Embryonic facial prominence (tissue), 1 donor: ENCODE measurements around the gene CCDC15.

Source experiments
- DNase-seq: peaks from one replicate; pipeline ENCODE4 v3.0.0-alpha.2; 2016; ENCODE audit errors: extremely low spot score

The CCDC15 gene

DNA sequence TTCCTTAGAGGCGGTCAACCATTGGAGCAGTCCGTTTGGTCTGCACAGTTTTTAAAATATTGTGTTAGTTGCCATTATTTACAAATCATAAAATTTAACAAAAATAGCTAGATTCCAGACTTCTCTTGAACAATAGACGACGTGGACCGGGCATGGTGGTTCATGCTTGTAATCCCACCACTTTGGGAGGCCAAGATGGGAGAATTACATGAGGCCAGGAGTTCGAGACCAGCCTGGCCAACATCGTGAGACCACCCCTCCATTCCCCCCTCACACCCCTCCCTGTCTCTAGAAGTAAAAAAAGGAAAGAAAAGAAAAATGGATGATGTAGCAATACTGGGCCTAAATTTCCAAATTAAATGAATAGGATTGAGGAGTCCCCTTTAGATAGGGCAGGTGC, 110.1 kb downstream of the CCDC15 start:
- no peak for DNase-seq

DNA sequence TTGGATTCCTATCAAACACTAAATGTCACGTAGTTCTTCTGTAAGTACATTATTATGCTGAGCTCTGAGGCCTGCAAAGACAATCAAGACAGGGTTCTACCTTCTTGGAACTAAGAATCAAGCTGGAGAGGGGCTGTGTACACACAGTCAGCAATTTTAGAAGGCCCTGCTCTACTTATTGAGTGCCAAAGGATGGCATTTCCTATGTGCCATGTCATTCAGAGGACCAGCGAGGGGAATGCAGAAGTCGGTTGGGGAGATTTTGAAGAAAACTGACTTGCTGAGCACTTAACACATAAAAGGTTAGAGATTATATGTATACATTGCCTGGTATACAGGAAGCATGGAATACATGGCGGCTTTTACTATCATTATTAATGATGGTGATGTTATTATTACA, 114.4 kb downstream of the CCDC15 start:
- no peak for DNase-seq

DNA sequence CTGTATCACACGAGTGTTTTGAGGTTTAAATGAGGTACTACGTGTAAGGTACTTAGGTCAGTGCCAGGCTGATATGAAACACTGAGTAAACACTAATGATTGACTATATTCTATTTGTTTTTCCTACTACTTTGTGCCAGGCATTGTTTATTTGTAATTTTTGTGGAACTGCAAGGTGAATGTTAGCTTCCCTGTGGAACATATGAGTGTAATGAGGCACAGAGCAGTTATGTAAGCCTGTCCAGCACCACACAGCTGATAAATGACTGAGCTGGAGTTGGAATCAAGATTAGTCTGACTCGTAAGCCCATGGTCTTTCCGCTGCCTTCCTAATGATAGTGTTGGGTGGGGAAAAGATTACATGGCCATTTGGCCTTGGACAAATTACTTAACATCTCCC, 115.0 kb downstream of the CCDC15 start:
- no peak for DNase-seq

DNA sequence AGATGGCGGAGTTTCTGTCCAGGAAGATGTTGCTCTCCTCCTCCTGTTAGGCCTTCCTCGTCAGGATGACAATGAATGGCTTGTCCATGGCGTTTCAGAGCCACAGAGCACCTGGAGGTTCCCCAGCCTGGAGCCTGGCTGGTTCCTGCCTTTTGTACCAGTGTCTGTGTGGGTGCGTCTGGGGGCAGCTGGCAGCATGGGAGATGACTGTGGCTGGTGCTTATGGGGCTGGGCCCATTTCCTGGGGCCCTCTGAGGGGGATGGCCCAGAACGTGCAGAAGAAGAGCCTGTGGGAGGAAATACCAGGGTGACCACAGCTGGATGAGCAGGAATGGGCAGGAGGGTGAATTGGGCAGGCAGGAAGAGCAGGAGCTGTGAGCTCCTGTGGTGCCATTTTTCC, 115.8 kb downstream of the CCDC15 start:
- DNase-seq, result no peak

DNA sequence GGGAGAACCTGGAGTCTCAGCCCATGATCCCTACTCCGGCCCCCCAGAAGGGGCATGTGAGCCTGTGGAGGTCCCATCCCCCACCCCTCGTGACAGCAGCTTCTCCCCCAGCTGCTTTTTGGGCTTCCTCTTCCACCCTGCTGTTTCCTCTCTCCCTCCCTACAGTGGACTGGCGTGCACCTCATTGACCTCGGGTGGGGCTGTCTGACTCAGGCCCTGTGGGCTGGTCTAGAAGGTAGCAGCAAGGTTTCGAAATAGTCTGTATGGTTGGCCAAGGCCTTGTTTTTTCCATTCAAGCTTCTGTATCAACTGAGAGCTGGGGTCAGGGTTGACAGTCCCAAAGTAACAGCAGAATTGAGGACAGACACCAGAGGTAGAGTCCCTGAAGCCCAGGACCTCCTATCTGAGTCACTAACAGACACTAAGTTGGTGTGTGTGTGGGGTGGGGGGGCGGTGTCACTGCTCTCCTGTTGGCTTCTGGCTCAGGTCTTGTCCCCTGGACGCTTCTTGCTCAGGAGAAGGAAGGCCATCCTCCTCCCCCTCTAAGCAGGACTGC, 116.8 kb downstream of the CCDC15 start:
- no peak for DNase-seq

DNA sequence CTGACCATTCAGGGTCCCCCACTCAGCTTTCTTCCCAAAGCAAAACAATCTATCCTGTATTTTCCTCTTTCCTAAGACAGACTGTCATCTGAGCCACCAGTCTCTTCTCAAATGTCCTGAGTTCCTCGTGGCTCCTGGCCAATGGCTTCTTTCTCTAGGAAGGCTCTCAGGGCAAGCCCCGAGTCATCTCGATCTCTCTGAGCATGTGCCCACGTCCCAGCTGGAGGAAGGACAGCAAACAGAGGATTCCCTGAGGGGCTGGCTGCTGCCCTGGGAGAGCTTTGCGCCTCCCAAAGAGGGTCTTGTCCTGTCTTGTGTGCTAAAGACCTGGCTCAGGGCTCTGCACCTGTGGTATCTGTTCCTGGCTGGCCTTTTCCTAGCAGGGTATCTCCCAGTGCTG, 117.4 kb downstream of the CCDC15 start:
- DNase-seq, result no peak

DNA sequence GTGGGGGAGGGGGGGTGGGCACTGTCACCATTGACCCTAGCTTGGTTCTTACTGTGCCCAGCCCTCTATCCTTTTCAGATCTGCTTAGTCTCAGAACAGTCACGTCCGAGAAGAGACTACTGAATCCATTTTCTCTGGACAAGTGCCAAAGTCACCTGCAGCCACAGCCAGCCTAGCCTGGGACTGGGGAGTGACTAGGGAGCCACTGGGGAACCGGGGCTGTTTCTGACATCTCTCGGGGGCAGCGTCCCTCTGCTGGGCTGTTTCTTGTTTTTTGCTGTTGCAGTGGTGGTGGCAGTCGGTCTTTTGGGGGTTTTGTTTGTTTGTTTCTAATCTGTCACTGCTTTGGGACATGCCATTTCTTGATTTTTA, 117.8 kb downstream of the CCDC15 start:
- DNase-seq, result no peak

DNA sequence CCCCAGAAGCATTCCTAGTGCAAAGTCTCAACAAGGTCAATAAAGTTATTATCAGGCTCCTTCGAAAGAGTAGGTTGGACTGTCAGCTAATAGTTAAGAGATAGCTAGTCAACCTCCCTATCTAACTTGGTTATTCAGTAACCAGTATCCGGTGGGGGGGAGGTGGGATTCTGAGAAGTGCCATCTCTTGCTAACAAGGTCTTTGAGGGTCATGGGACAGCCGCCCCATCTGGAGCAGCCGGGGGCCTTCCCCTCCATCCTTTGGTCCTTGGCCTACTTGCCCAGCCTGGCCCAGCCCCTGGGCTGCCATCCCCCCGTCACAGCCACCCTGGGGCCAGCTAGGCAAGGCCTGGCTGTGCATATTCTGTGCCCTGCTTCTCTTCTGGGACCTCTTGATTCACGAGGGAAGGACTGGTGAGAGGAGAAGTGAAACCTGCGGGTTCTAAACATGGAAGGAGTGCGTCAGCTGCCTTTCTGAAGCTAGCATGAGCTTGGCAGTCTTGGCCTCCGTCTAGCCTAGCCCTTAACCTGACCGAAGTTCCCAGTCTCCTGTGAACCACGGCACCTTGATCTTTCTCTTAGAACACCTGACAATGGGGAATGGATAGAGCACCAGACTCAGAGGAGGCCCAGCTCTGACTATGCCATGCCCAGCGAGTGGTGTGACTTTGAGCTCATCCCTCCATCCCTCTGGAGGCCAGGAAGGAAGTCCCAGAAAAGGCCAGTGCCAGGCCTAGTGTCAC, 118.4 kb downstream of the CCDC15 start:
- DNase-seq, result no peak

DNA sequence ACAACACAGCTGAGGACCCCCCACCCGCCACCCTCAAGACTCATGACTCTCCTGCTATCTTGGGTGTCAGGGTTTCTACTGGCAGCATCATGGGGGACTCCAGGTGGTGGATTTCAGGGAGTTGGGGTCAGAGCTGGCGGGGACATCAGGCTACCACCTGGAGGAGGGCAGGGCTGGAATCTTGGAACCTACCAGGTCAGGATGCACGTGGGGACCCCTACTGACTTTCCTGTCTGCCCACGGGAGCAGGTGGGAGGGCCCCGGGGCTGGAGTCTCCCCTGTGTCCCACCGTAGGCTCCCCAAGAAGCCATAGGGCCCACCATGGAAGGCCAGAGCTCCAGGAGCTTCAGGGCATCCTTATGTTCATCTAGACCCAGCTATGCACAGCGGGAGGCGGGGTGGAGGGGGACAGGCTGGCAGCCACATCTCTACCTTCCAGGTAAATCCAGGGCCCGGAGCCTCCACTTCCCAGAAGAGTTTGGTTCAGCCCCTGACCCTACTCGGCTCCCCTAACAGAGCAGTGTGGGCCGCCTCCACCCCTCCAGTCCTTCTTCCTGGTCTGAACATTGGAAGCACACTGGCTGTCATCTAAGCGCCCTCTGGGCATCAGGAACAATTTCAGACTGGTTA, 119.1 kb downstream of the CCDC15 start:
- no peak for DNase-seq

DNA sequence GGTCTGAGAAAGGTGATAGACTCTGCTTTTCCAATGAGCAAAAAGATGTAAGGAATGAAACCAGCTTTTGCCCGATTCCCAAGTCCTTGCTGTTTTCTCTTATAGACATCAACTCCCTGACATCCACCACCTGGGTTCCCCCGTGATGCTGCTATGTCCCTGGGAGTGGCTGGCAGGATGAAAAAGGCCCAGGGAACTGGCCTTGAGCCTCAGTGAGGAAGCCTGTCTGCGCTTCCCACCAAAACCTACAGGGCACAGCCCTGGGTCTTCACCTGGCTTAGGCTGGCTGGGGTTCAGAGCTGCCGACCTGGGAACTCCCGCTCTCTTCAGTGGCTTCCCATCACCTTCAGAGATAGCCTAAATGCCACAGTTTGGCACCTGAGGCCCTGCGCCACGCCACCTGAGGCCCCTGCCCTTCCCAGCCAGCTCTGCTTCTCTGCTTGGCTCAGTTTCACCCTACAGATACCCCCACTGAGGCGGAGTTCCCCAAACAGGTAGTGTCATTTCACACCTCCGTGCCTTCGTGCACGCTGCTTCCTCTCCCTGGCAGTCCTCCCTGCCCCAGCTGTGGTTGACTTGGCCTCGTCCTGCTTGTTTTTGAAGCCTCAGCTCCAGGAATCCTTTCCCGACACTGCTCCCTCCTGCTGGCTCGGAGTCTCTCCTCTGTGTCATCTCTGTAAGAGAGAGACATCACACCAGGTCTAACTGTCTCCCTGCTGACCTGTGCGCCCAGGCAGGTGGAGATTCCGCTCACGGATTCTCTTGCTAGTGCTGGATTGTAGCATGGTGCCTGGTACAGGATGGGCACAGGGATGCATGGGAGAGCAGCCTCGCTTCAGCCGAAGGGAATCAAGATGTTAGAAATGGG, 119.8 kb downstream of the CCDC15 start:
- DNase-seq, result no peak

DNA sequence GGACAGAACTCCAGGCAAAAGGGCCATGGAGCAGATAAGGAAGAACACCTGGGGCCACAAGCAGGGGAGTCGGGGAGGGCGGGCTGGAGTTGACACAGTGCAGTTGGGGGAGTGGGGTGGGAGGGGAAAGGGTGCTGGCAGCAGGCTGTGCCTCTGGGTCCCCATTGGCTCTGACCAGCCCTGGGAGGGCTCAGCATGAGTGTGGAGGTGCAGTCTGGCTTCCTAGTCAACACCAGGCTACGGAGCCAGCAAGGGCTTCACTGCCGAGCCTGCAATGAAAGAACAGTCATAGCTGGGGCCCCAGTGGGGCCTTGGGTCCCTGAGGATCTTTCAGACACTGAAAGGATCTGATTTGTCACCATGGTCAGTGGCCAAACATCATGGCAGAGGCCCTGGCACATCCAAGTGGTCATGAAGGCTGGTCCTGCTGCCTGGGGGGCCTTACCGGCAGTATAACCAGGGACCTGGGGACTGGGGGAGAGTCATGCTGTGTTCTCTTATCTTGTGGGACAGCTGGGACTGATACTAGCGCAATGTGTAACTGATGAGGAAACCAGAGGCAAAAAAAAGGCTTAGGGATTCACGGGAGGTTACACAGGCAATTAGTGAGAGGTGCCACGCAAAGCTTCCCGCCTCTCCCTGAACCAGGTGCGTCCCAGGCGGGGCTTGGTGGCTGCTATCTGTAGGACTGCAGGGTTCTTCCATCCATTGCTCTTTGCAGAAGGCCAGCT, 120.7 kb downstream of the CCDC15 start:
- DNase-seq, result no peak

DNA sequence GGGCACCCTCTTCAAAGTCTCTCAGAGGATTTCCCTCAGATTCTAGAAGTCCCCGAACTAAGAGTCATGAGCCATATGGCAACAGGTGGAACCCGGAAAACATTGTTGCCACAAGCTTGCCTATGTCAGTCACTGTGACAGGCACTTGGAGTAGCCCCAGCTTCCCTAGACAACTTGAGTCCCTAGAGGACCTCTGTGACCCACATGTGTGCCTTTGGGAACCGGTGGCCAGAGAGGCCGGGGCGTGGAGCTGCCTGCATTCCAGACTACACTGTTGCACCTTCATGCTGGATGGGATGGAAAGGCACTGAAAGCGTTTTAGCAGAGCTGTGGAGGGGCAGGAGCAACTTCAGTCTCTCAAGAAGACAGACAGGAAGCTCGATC, 121.2 kb downstream of the CCDC15 start:
- no peak for DNase-seq

DNA sequence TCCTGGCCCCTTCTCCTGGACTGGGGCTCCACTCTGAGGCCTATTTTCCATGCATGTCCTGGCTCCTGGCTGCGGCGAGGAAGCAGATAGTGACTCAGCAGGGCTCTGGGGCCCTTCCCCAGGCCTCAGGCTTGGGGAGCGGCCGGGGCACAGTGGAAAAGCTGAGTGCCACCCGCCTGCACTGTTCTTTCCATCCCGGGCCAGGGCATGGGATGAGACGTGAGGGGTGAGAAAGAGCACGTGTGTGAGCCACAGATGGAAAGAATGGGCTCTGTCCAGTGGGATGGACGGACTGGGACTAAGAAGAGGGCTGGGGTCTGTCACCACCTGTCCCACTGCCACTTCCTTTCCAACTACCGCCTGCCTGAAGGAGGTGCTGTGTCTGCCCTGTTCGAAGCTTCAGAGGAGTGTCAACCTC, 121.9 kb downstream of the CCDC15 start:
- DNase-seq, result no peak

DNA sequence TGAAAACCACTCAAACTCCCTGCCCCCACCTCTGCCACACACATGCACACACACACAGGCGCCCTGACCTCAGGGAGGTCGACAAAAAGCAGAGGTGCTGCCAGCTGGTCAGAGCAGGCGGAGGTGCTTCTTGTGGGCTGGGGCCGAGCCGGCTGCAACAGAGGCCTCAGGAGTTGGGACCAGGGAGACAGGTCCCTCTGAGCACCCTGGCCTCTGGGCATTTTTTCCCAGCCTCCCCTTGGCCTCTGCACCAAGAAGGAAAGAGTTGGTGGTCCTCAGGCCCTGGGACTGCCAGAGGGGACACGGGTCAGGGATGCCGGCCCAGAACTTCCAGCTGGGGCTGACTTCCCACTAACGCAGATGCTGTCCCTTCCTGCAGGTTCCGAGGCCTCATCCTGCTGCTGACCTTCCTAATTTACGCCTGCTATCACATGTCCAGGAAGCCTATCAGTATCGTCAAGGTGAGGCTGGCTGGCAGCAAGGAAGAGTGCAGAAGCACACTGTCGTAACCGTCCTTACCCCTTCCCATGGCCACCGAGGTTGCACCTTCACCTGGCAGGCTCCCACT, 122.5 kb downstream of the CCDC15 start:
- no peak for DNase-seq

DNA sequence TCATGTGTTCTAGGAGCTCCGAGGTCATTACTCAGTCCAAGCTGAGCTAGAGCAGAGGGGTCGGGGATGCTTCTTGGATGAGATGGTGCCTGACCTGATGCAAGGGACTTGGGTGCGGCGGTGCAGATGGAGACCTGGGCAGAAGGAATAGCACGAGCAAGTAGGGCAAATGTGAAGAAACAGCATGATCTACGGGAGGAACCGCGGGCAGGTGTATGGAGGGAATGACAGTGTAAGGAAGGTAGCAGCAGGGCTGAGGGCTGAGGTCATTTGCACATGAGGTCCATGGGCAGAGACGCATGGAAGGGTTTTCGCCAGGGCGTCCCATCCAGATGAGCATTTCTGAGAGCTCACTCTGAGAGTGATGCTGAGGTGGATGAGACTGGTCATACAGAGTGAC, 124.0 kb downstream of the CCDC15 start:
- DNase-seq, result no peak

DNA sequence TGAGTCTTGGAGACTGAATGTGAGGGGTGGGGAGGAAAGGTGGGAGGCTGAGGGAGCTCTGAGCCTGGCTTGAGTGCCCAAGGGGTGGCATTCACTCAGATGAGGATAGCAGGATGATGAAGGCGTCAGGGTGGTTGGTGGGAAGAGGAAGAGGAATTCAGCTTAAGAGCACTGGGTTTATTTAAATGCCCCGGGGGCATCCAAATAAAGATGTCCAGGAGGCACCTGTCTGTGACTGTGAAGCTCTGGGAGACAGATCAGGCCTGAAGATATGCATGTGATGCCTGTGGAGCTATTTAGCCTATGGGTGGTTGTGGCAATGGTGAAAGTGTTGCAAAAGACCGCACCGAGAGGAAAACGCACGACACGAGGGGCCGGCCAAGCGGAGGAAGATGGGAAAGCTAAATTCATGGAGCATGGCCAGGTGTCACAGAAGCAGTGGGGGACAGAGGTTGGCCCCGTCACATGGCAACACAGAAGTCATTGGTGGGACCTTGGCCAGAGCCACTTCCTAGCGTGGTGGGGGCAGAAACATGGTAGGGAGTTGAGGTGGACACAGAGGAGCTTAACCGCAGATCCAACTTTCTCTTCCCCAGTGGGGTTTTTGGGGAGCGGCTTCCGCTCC, 124.6 kb downstream of the CCDC15 start:
- DNase-seq, result no peak

DNA sequence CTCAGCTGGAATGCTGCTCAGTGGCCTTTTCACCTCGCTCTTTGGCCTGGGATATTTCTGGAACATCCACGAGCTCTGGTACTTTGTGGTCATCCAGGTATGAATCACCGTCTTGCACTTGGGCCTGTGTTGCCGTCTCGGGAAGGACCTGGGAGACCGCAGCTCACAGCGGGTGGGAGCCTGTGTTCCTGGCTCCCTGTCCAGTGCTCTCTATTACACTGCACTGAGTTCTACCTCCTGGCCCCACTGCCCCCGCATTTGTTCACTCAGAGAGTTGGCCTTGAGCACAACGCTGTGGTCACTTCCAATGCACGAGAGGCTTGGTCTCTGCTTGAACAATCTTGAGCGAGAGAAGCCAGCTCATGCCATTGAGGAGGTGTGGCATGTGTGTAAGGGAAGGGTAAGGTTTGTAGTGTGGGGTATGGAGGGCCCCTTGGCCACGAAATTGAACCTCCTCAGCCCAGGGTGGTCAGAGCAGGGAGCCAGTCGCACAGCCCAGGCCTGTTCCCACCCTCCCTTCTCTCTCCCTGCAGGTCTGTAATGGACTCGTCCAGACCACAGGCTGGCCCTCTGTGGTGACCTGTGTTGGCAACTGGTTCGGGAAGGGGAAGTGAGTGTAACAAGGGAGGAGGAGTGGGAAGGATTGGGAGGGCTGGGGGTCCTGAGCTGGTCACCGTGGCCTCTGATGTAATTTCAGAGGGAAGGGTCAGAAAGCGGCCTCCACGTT, 125.3 kb downstream of the CCDC15 start:
- no peak for DNase-seq

DNA sequence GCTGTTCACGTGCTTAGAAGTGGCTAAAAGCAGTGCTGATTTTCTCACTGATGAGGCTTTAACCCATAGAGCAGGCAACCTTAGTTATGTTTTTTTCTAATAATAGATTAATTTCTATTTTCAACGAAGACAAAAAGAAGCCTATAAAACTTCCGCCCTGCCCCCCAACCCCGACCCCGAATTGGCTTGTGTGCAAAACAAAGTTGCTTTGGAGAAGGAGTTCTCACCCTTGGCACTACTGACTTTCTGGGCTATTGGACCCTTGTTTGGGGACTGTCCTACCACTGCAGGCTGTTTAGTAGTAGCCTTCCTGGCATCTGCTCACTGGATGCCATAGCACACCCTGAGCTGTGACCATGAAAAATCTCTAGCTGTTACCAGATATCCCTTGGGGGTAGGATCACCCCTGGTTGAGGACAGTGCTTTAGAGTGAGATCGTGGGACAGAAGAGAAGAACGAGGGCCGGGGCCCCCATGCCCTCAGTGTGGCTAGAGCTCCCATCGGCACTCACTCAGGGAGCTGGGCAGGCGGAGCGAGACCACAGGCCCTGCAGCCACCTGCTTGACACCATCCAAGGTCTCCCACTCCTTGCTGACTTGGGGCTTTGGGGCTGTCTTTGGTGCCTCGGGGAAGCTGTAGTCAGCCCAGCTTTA, 126.0 kb downstream of the CCDC15 start:
- DNase-seq, result no peak

DNA sequence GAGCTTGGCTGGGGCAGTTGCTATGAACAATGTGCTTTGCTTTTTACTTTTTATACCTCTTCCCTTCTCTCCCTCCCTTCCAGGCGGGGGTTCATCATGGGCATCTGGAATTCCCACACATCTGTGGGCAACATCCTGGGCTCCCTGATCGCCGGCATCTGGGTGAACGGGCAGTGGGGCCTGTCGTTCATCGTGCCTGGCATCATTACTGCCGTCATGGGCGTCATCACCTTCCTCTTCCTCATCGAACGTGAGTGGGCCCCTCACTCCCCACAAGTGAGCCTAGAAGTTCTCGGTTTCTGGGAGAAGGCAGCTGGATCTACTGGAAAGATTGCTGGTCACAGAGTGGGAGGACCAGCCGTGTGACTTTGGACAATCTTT, 126.5 kb downstream of the CCDC15 start:
- DNase-seq, result no peak
